HEK293 (cell line): Measurements from ENCODE around the gene RPEL1.
A peak's percentile ranks its signal among the peaks of the same experiment; 100 is the strongest.

Source experiments
- GLIS1 ChIP-seq: fragments of 450-650 bp; formaldehyde crosslinking; IDR thresholded peaks from 2 replicates; pipeline ENCODE4 v1.5.1; 2016; ENCODE audit warnings: missing biosample characterization, missing genetic modification characterization
- HOXD13 ChIP-seq: sonication (generic); formaldehyde crosslinking; IDR thresholded peaks from 2 replicates; pipeline ENCODE4 v1.8.0; 2022; ENCODE audit warnings: missing genetic modification reagents, borderline replicate concordance
- PRDM1 ChIP-seq: fragments of 450-650 bp; formaldehyde crosslinking; IDR thresholded peaks from 2 replicates; pipeline ENCODE4; 2016; ENCODE audit warnings: missing biosample characterization, missing genetic modification characterization
- SCRT1 ChIP-seq: fragments of 450-650 bp; formaldehyde crosslinking; IDR thresholded peaks from 2 replicates; pipeline ENCODE4 v1.5.1; 2016; ENCODE audit warnings: missing biosample characterization, missing genetic modification characterization, borderline replicate concordance
- SCRT2 ChIP-seq: fragments of 450-650 bp; formaldehyde crosslinking; IDR thresholded peaks from 2 replicates; pipeline ENCODE4 v1.5.1; 2016; ENCODE audit warnings: missing biosample characterization, missing genetic modification characterization
- SP3 ChIP-seq: fragments of 450-650 bp; formaldehyde crosslinking; IDR thresholded peaks from 2 replicates; pipeline ENCODE4 v1.5.1; 2016; ENCODE audit warnings: missing biosample characterization, missing genetic modification characterization
- SP7 ChIP-seq: fragments of 450-650 bp; formaldehyde crosslinking; IDR thresholded peaks from 2 replicates; pipeline ENCODE4 v1.5.1; 2016; ENCODE audit warnings: missing biosample characterization, missing genetic modification characterization
- ZBTB20 ChIP-seq: fragments of 450-650 bp; formaldehyde crosslinking; IDR thresholded peaks from 2 replicates; pipeline ENCODE4 v1.5.1; 2016; ENCODE audit warnings: missing biosample characterization, missing genetic modification characterization
- ZNF10 ChIP-seq: fragments of 450-650 bp; formaldehyde crosslinking; IDR thresholded peaks from 2 replicates; pipeline ENCODE4 v1.5.1; 2017; ENCODE audit warnings: missing biosample characterization, missing genetic modification characterization
- ZNF146 ChIP-seq: fragments of 450-650 bp; formaldehyde crosslinking; IDR thresholded peaks from 2 replicates; pipeline ENCODE4 v1.5.1; 2016; ENCODE audit warnings: missing biosample characterization, missing genetic modification characterization
- ZNF174 ChIP-seq: fragments of 450-650 bp; formaldehyde crosslinking; IDR thresholded peaks from 2 replicates; pipeline ENCODE4 v1.5.0; 2017; ENCODE audit warnings: missing biosample characterization, mild to moderate bottlenecking, missing genetic modification characterization
- ZNF221 ChIP-seq: fragments of 450-650 bp; formaldehyde crosslinking; IDR thresholded peaks from 2 replicates; pipeline ENCODE4 v1.5.1; 2017; ENCODE audit warnings: missing biosample characterization, missing genetic modification characterization, borderline replicate concordance
- ZNF239 ChIP-seq: fragments of 450-650 bp; formaldehyde crosslinking; IDR thresholded peaks from 2 replicates; pipeline ENCODE4 v1.5.1; 2016; ENCODE audit warnings: missing biosample characterization, missing genetic modification characterization
- ZNF292 ChIP-seq: fragments of 450-650 bp; formaldehyde crosslinking; IDR thresholded peaks from 2 replicates; pipeline ENCODE4 v1.5.1; 2016; ENCODE audit warnings: low read depth, missing biosample characterization, missing genetic modification characterization, borderline replicate concordance
- ZNF335 ChIP-seq: fragments of 450-650 bp; formaldehyde crosslinking; conservative IDR thresholded peaks from 2 replicates; pipeline ENCODE4 v1.5.1; 2016; ENCODE audit warnings: missing biosample characterization, missing genetic modification characterization
- ZNF423 ChIP-seq: fragments of 450-650 bp; formaldehyde crosslinking; IDR thresholded peaks from 2 replicates; pipeline ENCODE4 v1.5.1; 2016; ENCODE audit warnings: missing biosample characterization, missing genetic modification characterization
- ZNF433 ChIP-seq: fragments of 450-650 bp; formaldehyde crosslinking; IDR thresholded peaks from 2 replicates; pipeline ENCODE4 v1.5.1; 2016; ENCODE audit warnings: missing biosample characterization, missing genetic modification characterization, low read depth
- ZNF623 ChIP-seq: fragments of 450-650 bp; formaldehyde crosslinking; IDR thresholded peaks from 2 replicates; pipeline ENCODE4 v1.5.1; 2016; ENCODE audit warnings: missing biosample characterization, missing genetic modification characterization
- ZNF624 ChIP-seq: fragments of 450-650 bp; formaldehyde crosslinking; IDR thresholded peaks from 2 replicates; pipeline ENCODE4 v1.5.1; 2017; ENCODE audit warnings: missing biosample characterization, missing genetic modification characterization
- TF ChIP-seq, protein P1 (sequence below): fragments of 450-650 bp; formaldehyde crosslinking; IDR thresholded peaks from 2 replicates; pipeline ENCODE4 v1.5.1; 2017; ENCODE audit warnings: missing biosample characterization, missing genetic modification characterization
- TF ChIP-seq, protein P2 (sequence below): fragments of 450-650 bp; formaldehyde crosslinking; IDR thresholded peaks from 2 replicates; pipeline ENCODE4 v1.5.1; 2016; ENCODE audit warnings: missing biosample characterization, missing genetic modification characterization
- TF ChIP-seq, protein P3 (sequence below): fragments of 450-650 bp; formaldehyde crosslinking; conservative IDR thresholded peaks from 2 replicates; pipeline ENCODE4 v1.5.1; 2016; ENCODE audit warnings: low read depth, missing biosample characterization, missing genetic modification characterization
- TF ChIP-seq, protein P4 (sequence below): fragments of 450-650 bp; formaldehyde crosslinking; IDR thresholded peaks from 2 replicates; pipeline ENCODE4 v1.5.1; 2016; ENCODE audit warnings: missing biosample characterization, missing genetic modification characterization
- TF ChIP-seq, protein P5 (sequence below): fragments of 450-650 bp; formaldehyde crosslinking; IDR thresholded peaks from 2 replicates; pipeline ENCODE4 v1.5.1; 2016; ENCODE audit warnings: missing biosample characterization, missing genetic modification characterization
- TF ChIP-seq, protein P6 (sequence below): fragments of 450-650 bp; formaldehyde crosslinking; IDR thresholded peaks from 2 replicates; pipeline ENCODE4 v1.5.1; 2016; ENCODE audit warnings: missing biosample characterization, missing genetic modification characterization

Gene RPEL1

DNA sequence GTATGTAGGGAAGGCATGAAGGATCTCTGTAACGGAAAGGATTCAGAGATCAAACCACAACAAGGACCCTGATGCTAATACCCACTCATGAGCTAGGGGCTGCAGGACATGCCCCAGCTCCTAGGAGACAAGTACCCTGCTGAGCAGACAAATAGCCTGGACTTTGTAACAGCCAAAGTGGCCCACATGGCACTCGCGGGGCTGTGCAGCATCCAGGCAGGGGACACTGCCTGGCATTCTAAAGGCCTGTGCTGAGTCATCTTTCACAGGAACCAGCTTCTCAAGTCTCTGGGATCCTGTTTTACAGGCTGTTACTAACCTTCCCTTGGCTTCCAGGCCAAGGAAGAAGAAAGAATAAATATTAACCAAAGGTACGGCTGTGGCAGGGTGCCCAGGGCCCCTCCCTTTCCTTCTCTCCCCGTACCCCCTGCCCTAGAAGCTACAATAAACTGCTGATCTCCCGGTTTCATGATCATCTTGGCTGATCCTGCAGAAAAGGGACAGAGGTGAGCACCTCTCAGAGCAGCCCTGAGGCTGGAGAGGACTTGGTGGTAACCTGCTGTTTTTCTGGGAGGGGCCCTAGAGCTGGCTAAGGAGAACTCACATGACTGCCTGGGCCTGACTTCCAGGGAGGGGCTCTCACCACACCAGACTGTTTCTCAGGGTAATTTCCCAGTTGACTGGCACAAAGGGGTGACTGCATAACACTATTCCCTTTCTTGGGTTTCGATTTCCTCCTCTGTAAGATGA, 4.2 kb upstream of the RPEL1 start (continued):
- TF ChIP-seq, protein P1, sequence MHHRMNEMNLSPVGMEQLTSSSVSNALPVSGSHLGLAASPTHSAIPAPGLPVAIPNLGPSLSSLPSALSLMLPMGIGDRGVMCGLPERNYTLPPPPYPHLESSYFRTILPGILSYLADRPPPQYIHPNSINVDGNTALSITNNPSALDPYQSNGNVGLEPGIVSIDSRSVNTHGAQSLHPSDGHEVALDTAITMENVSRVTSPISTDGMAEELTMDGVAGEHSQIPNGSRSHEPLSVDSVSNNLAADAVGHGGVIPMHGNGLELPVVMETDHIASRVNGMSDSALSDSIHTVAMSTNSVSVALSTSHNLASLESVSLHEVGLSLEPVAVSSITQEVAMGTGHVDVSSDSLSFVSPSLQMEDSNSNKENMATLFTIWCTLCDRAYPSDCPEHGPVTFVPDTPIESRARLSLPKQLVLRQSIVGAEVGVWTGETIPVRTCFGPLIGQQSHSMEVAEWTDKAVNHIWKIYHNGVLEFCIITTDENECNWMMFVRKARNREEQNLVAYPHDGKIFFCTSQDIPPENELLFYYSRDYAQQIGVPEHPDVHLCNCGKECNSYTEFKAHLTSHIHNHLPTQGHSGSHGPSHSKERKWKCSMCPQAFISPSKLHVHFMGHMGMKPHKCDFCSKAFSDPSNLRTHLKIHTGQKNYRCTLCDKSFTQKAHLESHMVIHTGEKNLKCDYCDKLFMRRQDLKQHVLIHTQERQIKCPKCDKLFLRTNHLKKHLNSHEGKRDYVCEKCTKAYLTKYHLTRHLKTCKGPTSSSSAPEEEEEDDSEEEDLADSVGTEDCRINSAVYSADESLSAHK, result no peak
- TF ChIP-seq, protein P2, sequence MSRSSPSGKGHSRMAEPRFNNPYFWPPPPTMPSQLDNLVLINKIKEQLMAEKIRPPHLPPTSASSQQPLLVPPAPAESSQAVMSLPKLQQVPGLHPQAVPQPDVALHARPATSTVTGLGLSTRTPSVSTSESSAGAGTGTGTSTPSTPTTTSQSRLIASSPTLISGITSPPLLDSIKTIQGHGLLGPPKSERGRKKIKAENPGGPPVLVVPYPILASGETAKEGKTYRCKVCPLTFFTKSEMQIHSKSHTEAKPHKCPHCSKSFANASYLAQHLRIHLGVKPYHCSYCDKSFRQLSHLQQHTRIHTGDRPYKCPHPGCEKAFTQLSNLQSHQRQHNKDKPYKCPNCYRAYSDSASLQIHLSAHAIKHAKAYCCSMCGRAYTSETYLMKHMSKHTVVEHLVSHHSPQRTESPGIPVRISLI (tag by site-specific recombination), result no peak
- TF ChIP-seq ZNF292 (tag by site-specific recombination), result no peak
- TF ChIP-seq SP3 (tag by site-specific recombination), result no peak
- TF ChIP-seq ZNF174, result no peak
- TF ChIP-seq ZNF221 (tag by site-specific recombination), result no peak
- no peak for TF ChIP-seq SCRT1 (tag by site-specific recombination)
- TF ChIP-seq ZNF624 (tag by site-specific recombination), result no peak
- TF ChIP-seq, protein P3, sequence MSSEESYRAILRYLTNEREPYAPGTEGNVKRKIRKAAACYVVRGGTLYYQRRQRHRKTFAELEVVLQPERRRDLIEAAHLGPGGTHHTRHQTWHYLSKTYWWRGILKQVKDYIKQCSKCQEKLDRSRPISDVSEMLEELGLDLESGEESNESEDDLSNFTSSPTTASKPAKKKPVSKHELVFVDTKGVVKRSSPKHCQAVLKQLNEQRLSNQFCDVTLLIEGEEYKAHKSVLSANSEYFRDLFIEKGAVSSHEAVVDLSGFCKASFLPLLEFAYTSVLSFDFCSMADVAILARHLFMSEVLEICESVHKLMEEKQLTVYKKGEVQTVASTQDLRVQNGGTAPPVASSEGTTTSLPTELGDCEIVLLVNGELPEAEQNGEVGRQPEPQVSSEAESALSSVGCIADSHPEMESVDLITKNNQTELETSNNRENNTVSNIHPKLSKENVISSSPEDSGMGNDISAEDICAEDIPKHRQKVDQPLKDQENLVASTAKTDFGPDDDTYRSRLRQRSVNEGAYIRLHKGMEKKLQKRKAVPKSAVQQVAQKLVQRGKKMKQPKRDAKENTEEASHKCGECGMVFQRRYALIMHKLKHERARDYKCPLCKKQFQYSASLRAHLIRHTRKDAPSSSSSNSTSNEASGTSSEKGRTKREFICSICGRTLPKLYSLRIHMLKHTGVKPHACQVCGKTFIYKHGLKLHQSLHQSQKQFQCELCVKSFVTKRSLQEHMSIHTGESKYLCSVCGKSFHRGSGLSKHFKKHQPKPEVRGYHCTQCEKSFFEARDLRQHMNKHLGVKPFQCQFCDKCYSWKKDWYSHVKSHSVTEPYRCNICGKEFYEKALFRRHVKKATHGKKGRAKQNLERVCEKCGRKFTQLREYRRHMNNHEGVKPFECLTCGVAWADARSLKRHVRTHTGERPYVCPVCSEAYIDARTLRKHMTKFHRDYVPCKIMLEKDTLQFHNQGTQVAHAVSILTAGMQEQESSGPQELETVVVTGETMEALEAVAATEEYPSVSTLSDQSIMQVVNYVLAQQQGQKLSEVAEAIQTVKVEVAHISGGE, result no peak
- no peak for TF ChIP-seq ZNF423 (tag by site-specific recombination)
- no peak for TF ChIP-seq PRDM1 (tag by site-specific recombination)
- no peak for TF ChIP-seq ZNF623
- TF ChIP-seq, protein P4, sequence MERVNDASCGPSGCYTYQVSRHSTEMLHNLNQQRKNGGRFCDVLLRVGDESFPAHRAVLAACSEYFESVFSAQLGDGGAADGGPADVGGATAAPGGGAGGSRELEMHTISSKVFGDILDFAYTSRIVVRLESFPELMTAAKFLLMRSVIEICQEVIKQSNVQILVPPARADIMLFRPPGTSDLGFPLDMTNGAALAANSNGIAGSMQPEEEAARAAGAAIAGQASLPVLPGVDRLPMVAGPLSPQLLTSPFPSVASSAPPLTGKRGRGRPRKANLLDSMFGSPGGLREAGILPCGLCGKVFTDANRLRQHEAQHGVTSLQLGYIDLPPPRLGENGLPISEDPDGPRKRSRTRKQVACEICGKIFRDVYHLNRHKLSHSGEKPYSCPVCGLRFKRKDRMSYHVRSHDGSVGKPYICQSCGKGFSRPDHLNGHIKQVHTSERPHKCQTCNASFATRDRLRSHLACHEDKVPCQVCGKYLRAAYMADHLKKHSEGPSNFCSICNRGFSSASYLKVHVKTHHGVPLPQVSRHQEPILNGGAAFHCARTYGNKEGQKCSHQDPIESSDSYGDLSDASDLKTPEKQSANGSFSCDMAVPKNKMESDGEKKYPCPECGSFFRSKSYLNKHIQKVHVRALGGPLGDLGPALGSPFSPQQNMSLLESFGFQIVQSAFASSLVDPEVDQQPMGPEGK (tag by site-specific recombination), result no peak; the same call in 1 of the 2 replicates
- no peak for TF ChIP-seq ZNF239
- peak; percentile 50; the same call in 1 of the 2 replicates for TF ChIP-seq GLIS1 (tag by site-specific recombination)
- no peak for TF ChIP-seq SP7 (tag by site-specific recombination)
- no peak for TF ChIP-seq ZNF433 (tag by site-specific recombination)
- TF ChIP-seq, protein P5, sequence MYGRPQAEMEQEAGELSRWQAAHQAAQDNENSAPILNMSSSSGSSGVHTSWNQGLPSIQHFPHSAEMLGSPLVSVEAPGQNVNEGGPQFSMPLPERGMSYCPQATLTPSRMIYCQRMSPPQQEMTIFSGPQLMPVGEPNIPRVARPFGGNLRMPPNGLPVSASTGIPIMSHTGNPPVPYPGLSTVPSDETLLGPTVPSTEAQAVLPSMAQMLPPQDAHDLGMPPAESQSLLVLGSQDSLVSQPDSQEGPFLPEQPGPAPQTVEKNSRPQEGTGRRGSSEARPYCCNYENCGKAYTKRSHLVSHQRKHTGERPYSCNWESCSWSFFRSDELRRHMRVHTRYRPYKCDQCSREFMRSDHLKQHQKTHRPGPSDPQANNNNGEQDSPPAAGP (tag by site-specific recombination), result peak; percentile 55; the same call in 1 of the 2 replicates
- peak; percentile 31; the same call in 1 of the 2 replicates for TF ChIP-seq ZNF335 (tag by site-specific recombination)
- TF ChIP-seq ZNF146 (tag by site-specific recombination), result no peak
- TF ChIP-seq HOXD13 (CRISPR knock-in tag), result no peak
- no peak for TF ChIP-seq ZNF10
- peak; percentile 55 for TF ChIP-seq ZBTB20
- TF ChIP-seq, protein P6, sequence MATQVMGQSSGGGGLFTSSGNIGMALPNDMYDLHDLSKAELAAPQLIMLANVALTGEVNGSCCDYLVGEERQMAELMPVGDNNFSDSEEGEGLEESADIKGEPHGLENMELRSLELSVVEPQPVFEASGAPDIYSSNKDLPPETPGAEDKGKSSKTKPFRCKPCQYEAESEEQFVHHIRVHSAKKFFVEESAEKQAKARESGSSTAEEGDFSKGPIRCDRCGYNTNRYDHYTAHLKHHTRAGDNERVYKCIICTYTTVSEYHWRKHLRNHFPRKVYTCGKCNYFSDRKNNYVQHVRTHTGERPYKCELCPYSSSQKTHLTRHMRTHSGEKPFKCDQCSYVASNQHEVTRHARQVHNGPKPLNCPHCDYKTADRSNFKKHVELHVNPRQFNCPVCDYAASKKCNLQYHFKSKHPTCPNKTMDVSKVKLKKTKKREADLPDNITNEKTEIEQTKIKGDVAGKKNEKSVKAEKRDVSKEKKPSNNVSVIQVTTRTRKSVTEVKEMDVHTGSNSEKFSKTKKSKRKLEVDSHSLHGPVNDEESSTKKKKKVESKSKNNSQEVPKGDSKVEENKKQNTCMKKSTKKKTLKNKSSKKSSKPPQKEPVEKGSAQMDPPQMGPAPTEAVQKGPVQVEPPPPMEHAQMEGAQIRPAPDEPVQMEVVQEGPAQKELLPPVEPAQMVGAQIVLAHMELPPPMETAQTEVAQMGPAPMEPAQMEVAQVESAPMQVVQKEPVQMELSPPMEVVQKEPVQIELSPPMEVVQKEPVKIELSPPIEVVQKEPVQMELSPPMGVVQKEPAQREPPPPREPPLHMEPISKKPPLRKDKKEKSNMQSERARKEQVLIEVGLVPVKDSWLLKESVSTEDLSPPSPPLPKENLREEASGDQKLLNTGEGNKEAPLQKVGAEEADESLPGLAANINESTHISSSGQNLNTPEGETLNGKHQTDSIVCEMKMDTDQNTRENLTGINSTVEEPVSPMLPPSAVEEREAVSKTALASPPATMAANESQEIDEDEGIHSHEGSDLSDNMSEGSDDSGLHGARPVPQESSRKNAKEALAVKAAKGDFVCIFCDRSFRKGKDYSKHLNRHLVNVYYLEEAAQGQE (tag by site-specific recombination), result no peak
- no peak for TF ChIP-seq SCRT2 (tag by site-specific recombination)
